ENCODE measurements around the gene PITRM1.

PITRM1 gene

DNA sequence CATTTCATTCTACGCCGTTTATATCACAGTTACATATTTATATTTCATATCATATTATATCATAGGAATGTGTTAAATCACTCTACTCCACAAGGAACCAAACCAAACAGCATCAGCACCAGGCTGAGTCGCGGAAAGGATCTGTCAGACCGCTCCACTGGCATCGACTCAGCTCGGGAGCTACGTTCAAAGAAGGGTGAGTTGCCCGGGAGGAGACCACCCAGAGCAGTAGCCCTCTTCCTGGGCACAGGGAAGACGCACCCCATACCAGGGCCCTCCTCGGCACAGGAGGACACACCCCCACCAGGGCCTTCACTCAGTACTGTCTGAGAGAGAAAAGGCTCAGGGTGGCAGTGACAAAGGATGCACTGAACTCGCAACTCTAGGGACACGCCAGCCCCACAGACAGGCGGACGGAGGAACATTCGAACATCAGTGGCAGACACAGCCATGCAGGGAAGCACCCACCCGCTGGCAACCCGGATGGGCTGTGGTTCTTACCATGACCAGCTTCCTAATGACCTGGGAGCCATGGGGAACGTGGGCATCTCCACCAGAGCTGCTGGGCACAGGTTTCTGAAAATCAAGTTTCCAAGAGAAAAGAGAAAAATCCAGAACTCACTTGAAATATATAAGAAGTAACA is 28.7 kb downstream of the PITRM1 start:
- DNase-seq (ENCODE audit: low read depth in 1 of 2, low spot score in 1 of 2), result no peak
- TF ChIP-seq CTCF (IDR thresholded peaks at IDR 0.05; ENCODE audit: insufficient read depth, low read length), result no peak
- TF ChIP-seq GABPA (IDR thresholded peaks at IDR 0.05; ENCODE audit: low read depth), result no peak
- no peak for TF ChIP-seq REST (IDR thresholded peaks at IDR 0.05; ENCODE audit: insufficient replicate concordance, low read depth)
- no peak for TF ChIP-seq SPI1 (IDR thresholded peaks at IDR 0.05; ENCODE audit: borderline replicate concordance, low read depth)
- TF ChIP-seq POLR2AphosphoS5 (IDR thresholded peaks at IDR 0.05; ENCODE audit: low read depth), result no peak
- Histone ChIP-seq H3K4me3 (replicated peaks; ENCODE audit: insufficient read depth, low read length) (no peak overlapping the region), H3K27me3 (ENCODE audit: insufficient read depth, poor library complexity, severe bottlenecking) (no peaks in the 10 kb centered on the region), H3K27ac (replicated peaks) (no peak overlapping the region)

DNA sequence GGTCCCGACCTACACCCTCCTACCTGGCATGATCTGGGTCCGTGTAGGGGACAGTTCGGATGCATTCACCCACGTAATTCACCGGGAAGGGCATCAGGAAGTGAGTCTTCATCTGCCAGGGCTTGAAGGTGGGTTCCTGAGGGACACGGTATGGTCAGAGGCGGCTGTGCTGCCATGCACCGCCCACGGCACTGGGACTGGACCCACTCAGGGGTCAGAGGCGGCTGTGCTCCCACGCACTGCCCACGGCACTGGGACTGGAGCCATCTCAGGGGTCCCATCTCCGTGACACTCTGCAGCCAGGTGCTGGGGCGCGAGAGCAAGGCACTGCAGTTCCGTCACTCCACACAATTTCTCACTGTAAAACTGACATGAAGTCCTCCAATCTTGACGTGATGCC is 29.2 kb downstream of the PITRM1 start:
- Histone ChIP-seq H3K27ac (replicated peaks) (no peak overlapping the region), H3K4me3 (replicated peaks; ENCODE audit: insufficient read depth, low read length) (no peak overlapping the region), H3K27me3 (ENCODE audit: insufficient read depth, poor library complexity, severe bottlenecking) (no peaks in the 10 kb centered on the region)
- TF ChIP-seq SPI1 (IDR thresholded peaks at IDR 0.05; ENCODE audit: borderline replicate concordance, low read depth) (no peak), CTCF (IDR thresholded peaks at IDR 0.05; ENCODE audit: insufficient read depth, low read length) (no peak), GABPA (IDR thresholded peaks at IDR 0.05; ENCODE audit: low read depth) (no peak), REST (IDR thresholded peaks at IDR 0.05; ENCODE audit: insufficient replicate concordance, low read depth) (no peak), POLR2AphosphoS5 (IDR thresholded peaks at IDR 0.05; ENCODE audit: low read depth) (no peak)
- no peak for DNase-seq (ENCODE audit: low read depth in 1 of 2, low spot score in 1 of 2)

DNA sequence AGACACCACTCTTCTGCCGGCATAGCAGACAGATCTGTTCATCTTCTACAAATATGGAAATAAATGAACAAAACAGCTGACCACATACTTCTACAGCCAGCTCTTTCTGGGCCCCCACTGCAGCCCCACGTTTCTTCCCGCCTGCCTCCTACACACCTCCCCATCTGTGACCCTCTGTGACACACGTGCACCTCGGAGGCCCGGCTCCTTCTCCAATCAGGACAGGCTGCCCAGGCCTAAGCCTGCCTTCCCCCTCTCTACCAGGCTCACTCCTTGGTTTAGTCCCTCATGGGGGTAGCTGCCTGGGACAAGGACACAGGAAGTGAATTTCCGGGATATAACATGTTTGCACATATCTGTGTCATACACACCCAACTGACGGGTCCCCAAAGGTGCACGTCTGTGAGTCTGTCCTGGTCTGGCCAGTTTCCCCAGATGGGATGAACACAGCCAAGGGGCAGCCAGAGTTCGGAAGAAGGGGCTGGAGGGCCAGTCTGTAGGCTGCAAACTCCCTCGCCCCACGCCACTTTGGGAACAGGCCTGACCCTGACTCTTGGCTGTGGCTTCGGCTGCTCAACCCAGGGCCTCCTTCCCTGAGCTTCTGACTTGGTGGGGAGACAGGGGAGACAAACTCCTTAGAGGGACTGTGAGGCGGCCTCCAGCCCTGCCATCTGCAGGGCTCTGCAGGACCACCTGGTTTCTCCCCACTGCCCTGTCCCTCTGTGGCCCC is 30.3 kb downstream of the PITRM1 start:
- H3K27ac ChIP-seq (replicated peaks), result no peak overlapping the region
- no peak for TF ChIP-seq POLR2AphosphoS5 (IDR thresholded peaks at IDR 0.05; ENCODE audit: low read depth)
- no peak for TF ChIP-seq GABPA (IDR thresholded peaks at IDR 0.05; ENCODE audit: low read depth)
- TF ChIP-seq SPI1 (IDR thresholded peaks at IDR 0.05; ENCODE audit: borderline replicate concordance, low read depth), result no peak
- no peak for TF ChIP-seq REST (IDR thresholded peaks at IDR 0.05; ENCODE audit: insufficient replicate concordance, low read depth)
- TF ChIP-seq CTCF (IDR thresholded peaks at IDR 0.05; ENCODE audit: insufficient read depth, low read length), result no peak
- no peak overlapping the region for H3K4me3 ChIP-seq (replicated peaks; ENCODE audit: insufficient read depth, low read length)
- H3K27me3 ChIP-seq (ENCODE audit: insufficient read depth, poor library complexity, severe bottlenecking), result no peaks in the 10 kb centered on the region
- no peak for DNase-seq (ENCODE audit: low read depth in 1 of 2, low spot score in 1 of 2)
